Esophagus squamous epithelium (tissue), 4 donors: Measurements from ENCODE around the gene NME7.

Source experiments
- POLR2A ChIP-seq, 4 donors: fragments of 450-650 bp; IDR thresholded peaks; one replicate each; pipeline ENCODE4 v1.6.1; 2017; ENCODE audit warnings: antibody characterized with exemption in 4 of 4, mild to moderate bottlenecking in 4 of 4, moderate library complexity in 3 of 4
- TF ChIP-seq, protein P1 (sequence below), 6 experiments: fragments of 450-650 bp in 4 of 6; fragments of 200-600 bp in 2 of 6; sonication (generic) in 2 of 6; IDR thresholded peaks; one replicate each; pipeline ENCODE4 v1.5.1; 2016 to 2019; ENCODE audit warnings: antibody characterized with exemption in 6 of 6, mild to moderate bottlenecking in 4 of 6, moderate library complexity in 4 of 6

GRCh38 chr1:169105434-169106094 is 262.0 kb downstream of the NME7 start:
- TF ChIP-seq, protein P1, sequence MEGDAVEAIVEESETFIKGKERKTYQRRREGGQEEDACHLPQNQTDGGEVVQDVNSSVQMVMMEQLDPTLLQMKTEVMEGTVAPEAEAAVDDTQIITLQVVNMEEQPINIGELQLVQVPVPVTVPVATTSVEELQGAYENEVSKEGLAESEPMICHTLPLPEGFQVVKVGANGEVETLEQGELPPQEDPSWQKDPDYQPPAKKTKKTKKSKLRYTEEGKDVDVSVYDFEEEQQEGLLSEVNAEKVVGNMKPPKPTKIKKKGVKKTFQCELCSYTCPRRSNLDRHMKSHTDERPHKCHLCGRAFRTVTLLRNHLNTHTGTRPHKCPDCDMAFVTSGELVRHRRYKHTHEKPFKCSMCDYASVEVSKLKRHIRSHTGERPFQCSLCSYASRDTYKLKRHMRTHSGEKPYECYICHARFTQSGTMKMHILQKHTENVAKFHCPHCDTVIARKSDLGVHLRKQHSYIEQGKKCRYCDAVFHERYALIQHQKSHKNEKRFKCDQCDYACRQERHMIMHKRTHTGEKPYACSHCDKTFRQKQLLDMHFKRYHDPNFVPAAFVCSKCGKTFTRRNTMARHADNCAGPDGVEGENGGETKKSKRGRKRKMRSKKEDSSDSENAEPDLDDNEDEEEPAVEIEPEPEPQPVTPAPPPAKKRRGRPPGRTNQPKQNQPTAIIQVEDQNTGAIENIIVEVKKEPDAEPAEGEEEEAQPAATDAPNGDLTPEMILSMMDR (IDR thresholded peaks at IDR 0.05), result no peak
- TF ChIP-seq POLR2A (IDR thresholded peaks at IDR 0.05), result no peak
